ENCODE data around the gene CHCHD5.

Gene CHCHD5

GRCh38 chr2:112582314-112582746, 2.1 kb upstream of the CHCHD5 start:
- Histone ChIP-seq H2BK120ac (ENCODE audit: insufficient read depth, low read length, poor library complexity) (no peak overlapping the region), H3K4me1 (ENCODE audit: control insufficient read depth in 1 of 2, insufficient read depth in 2 of 2, low read length in 2 of 2) (peaks cover 11 to 14% of the 10 kb centered on the region in 2 experiments), H3K4ac (ENCODE audit: low read depth, low read length) (no peak overlapping the region), H2BK5ac (ENCODE audit: low read depth, low read length, poor library complexity) (no peak overlapping the region), H4K12ac (ENCODE audit: low read depth, low read length) (no peak overlapping the region), H2AK5ac (ENCODE audit: low read length) (no peak overlapping the region), H2BK12ac (ENCODE audit: low read length) (no peak overlapping the region), H3K9me3 (ENCODE audit: insufficient read depth, low read depth, low read length) (no peaks in the 10 kb centered on the region), H3K18ac (ENCODE audit: low read length) (no peak overlapping the region), H3K14ac (ENCODE audit: low read length) (no peak overlapping the region), H3K27ac (ENCODE audit: low read depth, low read length) (no peak overlapping the region), H3K27me3 (ENCODE audit: insufficient read depth, low read length) (no peaks in the 10 kb centered on the region), H4K91ac (ENCODE audit: low read depth, low read length) (no peak overlapping the region), H3K79me1 (ENCODE audit: low read length) (peaks cover 13% of the 10 kb centered on the region), H3K4me3 (ENCODE audit: low read depth, low read length) (no peak overlapping the region), H3K4me2 (ENCODE audit: low read length) (no peak overlapping the region), H4K8ac (ENCODE audit: low read depth, low read length) (no peak overlapping the region), H2AFZ (ENCODE audit: insufficient read depth, low read length, poor library complexity) (no peak overlapping the region), H3K79me2 (ENCODE audit: control insufficient read depth, insufficient read depth, low read length, poor library complexity) (peaks cover 10% of the 10 kb centered on the region), H3K9ac (ENCODE audit: low read length) (no peak overlapping the region), H3K36me3 (ENCODE audit: control insufficient read depth in 1 of 2, insufficient read depth in 2 of 2, low read length in 2 of 2) (peaks cover 4 to 6% of the 10 kb centered on the region in 2 experiments), H3K23ac (ENCODE audit: low read length) (no peak overlapping the region)
- peak in 1 of 2 donors; percentile 81 for DNase-seq
- WGBS (ENCODE audit: extremely low coverage, insufficient coverage, insufficient read length) = no CpG with 5 or more reads among the region's 10 CpGs

DNA sequence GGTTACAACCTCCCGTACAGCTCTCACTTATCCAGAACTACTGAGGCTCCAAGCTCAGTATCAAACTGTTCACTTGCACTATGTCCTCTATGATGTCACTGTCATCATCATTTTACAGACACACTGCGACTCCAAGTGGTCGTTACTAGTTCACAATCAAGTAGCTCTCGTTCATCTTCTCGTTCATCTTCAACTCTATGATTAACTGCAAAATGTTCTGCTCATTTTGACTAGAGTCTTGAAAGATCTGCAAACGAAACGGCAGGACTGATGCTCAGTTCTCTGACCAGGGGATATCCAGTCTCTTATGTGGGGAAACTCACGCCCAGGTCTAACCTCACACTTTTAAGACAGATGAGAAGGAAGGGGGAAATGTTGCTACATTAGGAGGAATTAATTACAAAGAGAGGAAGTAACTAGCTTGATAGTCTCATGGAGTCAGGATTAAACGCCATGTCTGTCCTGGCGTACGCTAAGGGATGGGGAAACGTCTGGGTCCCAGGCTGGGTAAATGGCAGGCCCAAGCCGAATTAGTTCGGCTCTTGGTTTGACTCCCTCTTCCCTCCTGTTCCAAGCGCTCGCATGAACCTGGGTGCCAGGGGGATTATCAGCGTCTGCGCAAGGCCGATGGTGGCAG, 794 bp upstream of the CHCHD5 start:
- Histone ChIP-seq H3K79me1 (ENCODE audit: low read length) (peaks cover 13% of the 10 kb centered on the region), H3K27me3 (ENCODE audit: insufficient read depth, low read length) (no peaks in the 10 kb centered on the region), H3K4me3 (ENCODE audit: low read depth, low read length) (peak overlapping the region; percentile 85), H3K4me2 (ENCODE audit: low read length) (peak overlapping the region; percentile 64), H2BK5ac (ENCODE audit: low read depth, low read length, poor library complexity) (peak overlapping the region; percentile 8), H3K79me2 (ENCODE audit: control insufficient read depth, insufficient read depth, low read length, poor library complexity) (peaks cover 10% of the 10 kb centered on the region), H2AFZ (ENCODE audit: insufficient read depth, low read length, poor library complexity) (peak overlapping the region; percentile 93), H3K9ac (ENCODE audit: low read length) (peak overlapping the region; percentile 64), H3K27ac (ENCODE audit: low read depth, low read length) (peak overlapping the region; percentile 41), H2AK5ac (ENCODE audit: low read length) (peak overlapping the region; percentile 63), H4K12ac (ENCODE audit: low read depth, low read length) (peak overlapping the region; percentile 96), H4K8ac (ENCODE audit: low read depth, low read length) (peak overlapping the region; percentile 95), H3K4me1 (ENCODE audit: control insufficient read depth in 1 of 2, insufficient read depth in 2 of 2, low read length in 2 of 2) (peaks cover 11 to 14% of the 10 kb centered on the region in 2 experiments), H3K4ac (ENCODE audit: low read depth, low read length) (peak overlapping the region; percentile 46), H2BK120ac (ENCODE audit: insufficient read depth, low read length, poor library complexity) (peak overlapping the region; percentile 16), H3K18ac (ENCODE audit: low read length) (peak overlapping the region; percentile 95), H3K23ac (ENCODE audit: low read length) (no peak overlapping the region), H3K9me3 (ENCODE audit: insufficient read depth, low read depth, low read length) (no peaks in the 10 kb centered on the region), H4K91ac (ENCODE audit: low read depth, low read length) (peak overlapping the region; percentile 82), H2BK12ac (ENCODE audit: low read length) (no peak overlapping the region), H3K14ac (ENCODE audit: low read length) (peak overlapping the region; percentile 82), H3K36me3 (ENCODE audit: control insufficient read depth in 1 of 2, insufficient read depth in 2 of 2, low read length in 2 of 2) (peaks cover 4 to 9% of the 10 kb centered on the region in 2 experiments)
- WGBS (ENCODE audit: extremely low coverage, insufficient coverage, insufficient read length) = no CpG with 5 or more reads among the region's 19 CpGs
- DNase-seq = peak in 1 of 2 donors; percentile 25

DNA sequence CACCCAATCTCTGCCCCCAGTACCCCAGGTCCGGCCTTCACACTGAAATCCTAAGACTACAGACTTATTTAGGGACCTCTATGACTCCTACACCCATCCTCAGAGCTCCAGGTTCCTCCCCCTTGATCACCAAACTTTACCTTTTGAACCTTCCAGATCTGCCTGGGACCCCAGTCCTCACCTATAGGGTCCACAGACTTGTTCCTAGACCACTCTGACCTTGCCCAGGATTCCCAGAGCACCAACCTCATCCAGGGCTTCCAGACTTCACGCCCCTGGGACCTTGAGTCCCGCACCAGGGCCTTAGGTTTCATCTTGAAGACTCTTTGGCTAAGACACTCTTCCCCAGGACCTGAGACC, 462 bp downstream of the CHCHD5 start:
- Histone ChIP-seq H3K79me1 (ENCODE audit: low read length) (peaks cover 13% of the 10 kb centered on the region), H3K4me2 (ENCODE audit: low read length) (peak overlapping the region; percentile 64), H3K4ac (ENCODE audit: low read depth, low read length) (peak overlapping the region; percentile 95), H3K27ac (ENCODE audit: low read depth, low read length) (peak overlapping the region; percentile 95), H3K4me1 (ENCODE audit: control insufficient read depth in 1 of 2, insufficient read depth in 2 of 2, low read length in 2 of 2) (peaks cover 11 to 14% of the 10 kb centered on the region in 2 experiments), H3K9ac (ENCODE audit: low read length) (peak overlapping the region; percentile 84), H3K36me3 (ENCODE audit: control insufficient read depth in 1 of 2, insufficient read depth in 2 of 2, low read length in 2 of 2) (peaks cover 7 to 11% of the 10 kb centered on the region in 2 experiments), H3K18ac (ENCODE audit: low read length) (peak overlapping the region; percentile 73), H3K23ac (ENCODE audit: low read length) (no peak overlapping the region), H3K79me2 (ENCODE audit: control insufficient read depth, insufficient read depth, low read length, poor library complexity) (peaks cover 10% of the 10 kb centered on the region), H4K12ac (ENCODE audit: low read depth, low read length) (peak overlapping the region; percentile 91), H2BK12ac (ENCODE audit: low read length) (peak overlapping the region; percentile 23), H2AFZ (ENCODE audit: insufficient read depth, low read length, poor library complexity) (peak overlapping the region; percentile 84), H3K27me3 (ENCODE audit: insufficient read depth, low read length) (no peaks in the 10 kb centered on the region), H4K8ac (ENCODE audit: low read depth, low read length) (peak overlapping the region; percentile 99), H3K4me3 (ENCODE audit: low read depth, low read length) (peak overlapping the region; percentile 85), H3K9me3 (ENCODE audit: insufficient read depth, low read depth, low read length) (no peaks in the 10 kb centered on the region), H2BK120ac (ENCODE audit: insufficient read depth, low read length, poor library complexity) (peak overlapping the region; percentile 82), H2AK5ac (ENCODE audit: low read length) (peak overlapping the region; percentile 88), H4K91ac (ENCODE audit: low read depth, low read length) (peak overlapping the region; percentile 97), H3K14ac (ENCODE audit: low read length) (peak overlapping the region; percentile 98), H2BK5ac (ENCODE audit: low read depth, low read length, poor library complexity) (peak overlapping the region; percentile 89)
- no peak for DNase-seq
- WGBS (ENCODE audit: extremely low coverage, insufficient coverage, insufficient read length) = no CpG with 5 or more reads among the region's 3 CpGs

DNA sequence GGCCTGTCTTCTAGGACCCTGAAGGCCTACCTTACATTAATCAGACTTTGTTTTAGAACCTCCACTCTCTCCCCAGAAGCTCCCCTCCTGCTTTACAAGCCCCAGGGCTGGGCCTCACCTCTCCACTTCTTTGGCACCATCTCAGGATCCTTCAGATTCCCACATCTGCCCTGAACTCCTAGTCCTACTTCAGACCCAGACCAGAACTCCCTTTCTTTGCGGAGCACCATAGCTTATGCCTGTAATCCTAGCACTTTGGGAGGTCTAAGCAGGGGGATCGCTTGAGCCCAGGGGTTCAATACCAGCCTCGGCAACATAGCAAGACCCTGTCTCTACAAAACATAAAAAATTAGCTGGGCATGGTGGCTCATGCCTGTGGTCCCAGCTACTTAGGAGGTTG, 991 bp downstream of the CHCHD5 start:
- H4K12ac ChIP-seq (ENCODE audit: low read depth, low read length) = peak overlapping the region; percentile 91
- peak overlapping the region; percentile 99 for H4K8ac ChIP-seq (ENCODE audit: low read depth, low read length)
- H3K4me3 ChIP-seq (ENCODE audit: low read depth, low read length) = no peak overlapping the region
- WGBS (ENCODE audit: extremely low coverage, insufficient coverage, insufficient read length) = no CpG with 5 or more reads among the region's 3 CpGs
- peak overlapping the region; percentile 98 for H3K14ac ChIP-seq (ENCODE audit: low read length)
- H2BK12ac ChIP-seq (ENCODE audit: low read length) = peak overlapping the region; percentile 27
- H2AFZ ChIP-seq (ENCODE audit: insufficient read depth, low read length, poor library complexity) = no peak overlapping the region
- no peaks in the 10 kb centered on the region for H3K9me3 ChIP-seq (ENCODE audit: insufficient read depth, low read depth, low read length)
- H3K23ac ChIP-seq (ENCODE audit: low read length) = no peak overlapping the region
- peak overlapping the region; percentile 97 for H4K91ac ChIP-seq (ENCODE audit: low read depth, low read length)
- H3K4ac ChIP-seq (ENCODE audit: low read depth, low read length) = no peak overlapping the region
- DNase-seq = no peak
- peaks cover 11 to 14% of the 10 kb centered on the region in 2 experiments for H3K4me1 ChIP-seq (ENCODE audit: control insufficient read depth in 1 of 2, insufficient read depth in 2 of 2, low read length in 2 of 2)
- H2AK5ac ChIP-seq (ENCODE audit: low read length) = peak overlapping the region; percentile 88
- H3K79me1 ChIP-seq (ENCODE audit: low read length) = peaks cover 13% of the 10 kb centered on the region
- peak overlapping the region; percentile 64 for H3K4me2 ChIP-seq (ENCODE audit: low read length)
- no peaks in the 10 kb centered on the region for H3K27me3 ChIP-seq (ENCODE audit: insufficient read depth, low read length)
- peaks cover 7 to 11% of the 10 kb centered on the region in 2 experiments for H3K36me3 ChIP-seq (ENCODE audit: control insufficient read depth in 1 of 2, insufficient read depth in 2 of 2, low read length in 2 of 2)
- H2BK120ac ChIP-seq (ENCODE audit: insufficient read depth, low read length, poor library complexity) = peak overlapping the region; percentile 82
- peak overlapping the region; percentile 2 for H3K18ac ChIP-seq (ENCODE audit: low read length)
- H3K9ac ChIP-seq (ENCODE audit: low read length) = no peak overlapping the region
- peaks cover 10% of the 10 kb centered on the region for H3K79me2 ChIP-seq (ENCODE audit: control insufficient read depth, insufficient read depth, low read length, poor library complexity)
- H2BK5ac ChIP-seq (ENCODE audit: low read depth, low read length, poor library complexity) = no peak overlapping the region
- H3K27ac ChIP-seq (ENCODE audit: low read depth, low read length) = no peak overlapping the region
